ENCODE measurements around the gene SMPD2.

SMPD2 gene

DNA sequence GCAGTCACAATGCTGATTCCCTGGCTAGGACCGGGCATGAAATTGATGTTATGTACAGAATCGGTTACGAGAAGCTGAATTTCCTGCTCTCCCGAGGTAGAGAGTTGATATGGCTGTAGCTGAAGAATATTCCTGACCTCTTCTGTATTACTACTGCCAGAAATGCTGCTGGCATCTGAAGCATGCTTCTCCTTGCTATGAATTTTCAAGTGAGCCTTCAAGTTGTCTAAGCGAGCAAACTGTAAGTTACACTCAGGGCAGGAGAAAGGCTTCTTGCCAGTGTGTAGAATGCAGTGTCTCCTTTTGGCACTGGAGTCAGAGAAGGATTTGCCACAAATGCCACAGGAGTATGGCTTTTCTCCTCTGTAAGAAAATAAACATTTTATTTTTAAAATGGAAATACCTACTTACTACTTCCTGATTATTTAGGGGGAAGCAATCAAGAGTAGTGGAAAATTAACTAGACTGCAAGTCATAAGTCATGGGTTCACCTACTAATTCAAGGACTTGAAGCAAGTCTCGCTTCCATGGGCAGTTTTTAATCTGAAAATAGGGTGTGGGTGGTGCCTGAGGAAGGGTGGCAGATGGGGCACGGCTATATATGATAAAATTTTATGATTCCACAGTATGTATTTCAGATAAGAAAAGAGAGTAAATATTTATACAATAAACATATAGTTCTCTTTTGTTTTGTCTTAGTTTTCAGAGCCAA lies 25.8 kb downstream of the SMPD2 start:
- ATAC-seq, result no peak
- TF ChIP-seq BACH2 (CRISPR knock-in tag; IDR thresholded peaks at IDR 0.05; ENCODE audit: borderline replicate concordance), result no peak
- no peak for TF ChIP-seq SNAI2 (CRISPR knock-in tag; IDR thresholded peaks at IDR 0.05)
- TF ChIP-seq, protein P1, sequence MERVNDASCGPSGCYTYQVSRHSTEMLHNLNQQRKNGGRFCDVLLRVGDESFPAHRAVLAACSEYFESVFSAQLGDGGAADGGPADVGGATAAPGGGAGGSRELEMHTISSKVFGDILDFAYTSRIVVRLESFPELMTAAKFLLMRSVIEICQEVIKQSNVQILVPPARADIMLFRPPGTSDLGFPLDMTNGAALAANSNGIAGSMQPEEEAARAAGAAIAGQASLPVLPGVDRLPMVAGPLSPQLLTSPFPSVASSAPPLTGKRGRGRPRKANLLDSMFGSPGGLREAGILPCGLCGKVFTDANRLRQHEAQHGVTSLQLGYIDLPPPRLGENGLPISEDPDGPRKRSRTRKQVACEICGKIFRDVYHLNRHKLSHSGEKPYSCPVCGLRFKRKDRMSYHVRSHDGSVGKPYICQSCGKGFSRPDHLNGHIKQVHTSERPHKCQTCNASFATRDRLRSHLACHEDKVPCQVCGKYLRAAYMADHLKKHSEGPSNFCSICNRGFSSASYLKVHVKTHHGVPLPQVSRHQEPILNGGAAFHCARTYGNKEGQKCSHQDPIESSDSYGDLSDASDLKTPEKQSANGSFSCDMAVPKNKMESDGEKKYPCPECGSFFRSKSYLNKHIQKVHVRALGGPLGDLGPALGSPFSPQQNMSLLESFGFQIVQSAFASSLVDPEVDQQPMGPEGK (CRISPR knock-in tag; IDR thresholded peaks at IDR 0.05; ENCODE audit: borderline replicate concordance), result no peak
- TF ChIP-seq PPARA (CRISPR knock-in tag; IDR thresholded peaks at IDR 0.05; ENCODE audit: borderline replicate concordance), result no peak
- no peak for TF ChIP-seq ZNF70 (CRISPR knock-in tag; IDR thresholded peaks at IDR 0.05)
- no peak for TF ChIP-seq ZNF565 (CRISPR knock-in tag; conservative IDR thresholded peaks at IDR 0.05; ENCODE audit: low read depth)
- TF ChIP-seq ZFP3 (CRISPR knock-in tag; IDR thresholded peaks at IDR 0.05), result no peak
- TF ChIP-seq ISL1 (CRISPR knock-in tag; IDR thresholded peaks at IDR 0.05), result no peak
- no peak for TF ChIP-seq ARNTL (CRISPR knock-in tag; IDR thresholded peaks at IDR 0.05; ENCODE audit: borderline replicate concordance, low read depth)
- no peak for TF ChIP-seq POU6F1 (CRISPR knock-in tag; IDR thresholded peaks at IDR 0.05; ENCODE audit: borderline replicate concordance, low read depth)
- TF ChIP-seq GLIS3 (CRISPR knock-in tag; IDR thresholded peaks at IDR 0.05), result no peak
- TF ChIP-seq RARB (CRISPR knock-in tag; IDR thresholded peaks at IDR 0.05), result no peak
- TF ChIP-seq ZNF8 (CRISPR knock-in tag; IDR thresholded peaks at IDR 0.05), result no peak
- TF ChIP-seq ZC3H10 (CRISPR knock-in tag; IDR thresholded peaks at IDR 0.05), result no peak
- TF ChIP-seq CSRNP3 (CRISPR knock-in tag; IDR thresholded peaks at IDR 0.05), result no peak
- TF ChIP-seq, protein P2, sequence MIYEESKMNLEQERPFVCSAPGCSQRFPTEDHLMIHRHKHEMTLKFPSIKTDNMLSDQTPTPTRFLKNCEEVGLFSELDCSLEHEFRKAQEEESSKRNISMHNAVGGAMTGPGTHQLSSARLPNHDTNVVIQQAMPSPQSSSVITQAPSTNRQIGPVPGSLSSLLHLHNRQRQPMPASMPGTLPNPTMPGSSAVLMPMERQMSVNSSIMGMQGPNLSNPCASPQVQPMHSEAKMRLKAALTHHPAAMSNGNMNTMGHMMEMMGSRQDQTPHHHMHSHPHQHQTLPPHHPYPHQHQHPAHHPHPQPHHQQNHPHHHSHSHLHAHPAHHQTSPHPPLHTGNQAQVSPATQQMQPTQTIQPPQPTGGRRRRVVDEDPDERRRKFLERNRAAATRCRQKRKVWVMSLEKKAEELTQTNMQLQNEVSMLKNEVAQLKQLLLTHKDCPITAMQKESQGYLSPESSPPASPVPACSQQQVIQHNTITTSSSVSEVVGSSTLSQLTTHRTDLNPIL (CRISPR knock-in tag; IDR thresholded peaks at IDR 0.05; ENCODE audit: low read depth), result no peak
- TF ChIP-seq, protein P3, sequence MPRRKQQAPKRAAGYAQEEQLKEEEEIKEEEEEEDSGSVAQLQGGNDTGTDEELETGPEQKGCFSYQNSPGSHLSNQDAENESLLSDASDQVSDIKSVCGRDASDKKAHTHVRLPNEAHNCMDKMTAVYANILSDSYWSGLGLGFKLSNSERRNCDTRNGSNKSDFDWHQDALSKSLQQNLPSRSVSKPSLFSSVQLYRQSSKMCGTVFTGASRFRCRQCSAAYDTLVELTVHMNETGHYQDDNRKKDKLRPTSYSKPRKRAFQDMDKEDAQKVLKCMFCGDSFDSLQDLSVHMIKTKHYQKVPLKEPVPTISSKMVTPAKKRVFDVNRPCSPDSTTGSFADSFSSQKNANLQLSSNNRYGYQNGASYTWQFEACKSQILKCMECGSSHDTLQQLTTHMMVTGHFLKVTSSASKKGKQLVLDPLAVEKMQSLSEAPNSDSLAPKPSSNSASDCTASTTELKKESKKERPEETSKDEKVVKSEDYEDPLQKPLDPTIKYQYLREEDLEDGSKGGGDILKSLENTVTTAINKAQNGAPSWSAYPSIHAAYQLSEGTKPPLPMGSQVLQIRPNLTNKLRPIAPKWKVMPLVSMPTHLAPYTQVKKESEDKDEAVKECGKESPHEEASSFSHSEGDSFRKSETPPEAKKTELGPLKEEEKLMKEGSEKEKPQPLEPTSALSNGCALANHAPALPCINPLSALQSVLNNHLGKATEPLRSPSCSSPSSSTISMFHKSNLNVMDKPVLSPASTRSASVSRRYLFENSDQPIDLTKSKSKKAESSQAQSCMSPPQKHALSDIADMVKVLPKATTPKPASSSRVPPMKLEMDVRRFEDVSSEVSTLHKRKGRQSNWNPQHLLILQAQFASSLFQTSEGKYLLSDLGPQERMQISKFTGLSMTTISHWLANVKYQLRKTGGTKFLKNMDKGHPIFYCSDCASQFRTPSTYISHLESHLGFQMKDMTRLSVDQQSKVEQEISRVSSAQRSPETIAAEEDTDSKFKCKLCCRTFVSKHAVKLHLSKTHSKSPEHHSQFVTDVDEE (CRISPR knock-in tag; IDR thresholded peaks at IDR 0.05), result no peak
- TF ChIP-seq ESRRG (CRISPR knock-in tag; IDR thresholded peaks at IDR 0.05), result no peak
- no peak for TF ChIP-seq TCF4 (CRISPR knock-in tag; IDR thresholded peaks at IDR 0.05; ENCODE audit: borderline replicate concordance)

GRCh38 chr6:109467696-109468095 lies 27.2 kb downstream of the SMPD2 start:
- no peak for ATAC-seq
- TF ChIP-seq, protein P2 (CRISPR knock-in tag; IDR thresholded peaks at IDR 0.05; ENCODE audit: low read depth), result no peak
- TF ChIP-seq POU6F1 (CRISPR knock-in tag; IDR thresholded peaks at IDR 0.05; ENCODE audit: borderline replicate concordance, low read depth), result no peak
- TF ChIP-seq, protein P1 (CRISPR knock-in tag; IDR thresholded peaks at IDR 0.05; ENCODE audit: borderline replicate concordance), result no peak
- no peak for TF ChIP-seq ZFP3 (CRISPR knock-in tag; IDR thresholded peaks at IDR 0.05)
- TF ChIP-seq ZNF565 (CRISPR knock-in tag; conservative IDR thresholded peaks at IDR 0.05; ENCODE audit: low read depth), result no peak
- TF ChIP-seq ARNTL (CRISPR knock-in tag; IDR thresholded peaks at IDR 0.05; ENCODE audit: borderline replicate concordance, low read depth), result no peak
- TF ChIP-seq CSDC2 (CRISPR knock-in tag; IDR thresholded peaks at IDR 0.05), result no peak
- TF ChIP-seq OSR1 (CRISPR knock-in tag; IDR thresholded peaks at IDR 0.05), result no peak
